Karpas-422 (cell line): ENCODE measurements around the gene RXRA. TPM values are rescaled to one million over a fixed set of nuclear protein-coding genes. Genes with fewer than 3 reads are reported as not detected.

Experiments used
- DNase-seq: peaks from one replicate; pipeline ENCODE4 v3.0.0-alpha.2; 2015
- H2AFZ ChIP-seq: fragments of 200-600 bp; sonication (generic); 2 replicates; pipeline ENCODE4 v1.6.1; 2014; ENCODE audit warnings: antibody characterized with exemption, low read length, mixed read lengths
- H3K27ac ChIP-seq: fragments of 200-600 bp; sonication (generic); 2 replicates; pipeline ENCODE4 v1.5.1; 2014; ENCODE audit warnings: mild to moderate bottlenecking, low read length, moderate library complexity
- H3K27me3 ChIP-seq: fragments of 200-600 bp; sonication (generic); 2 replicates; pipeline ENCODE4 v1.6.1; 2014; ENCODE audit warnings: low read length, mixed read lengths
- H3K36me3 ChIP-seq: fragments of 200-600 bp; sonication (generic); 2 replicates; pipeline ENCODE4 v1.6.1; 2014; ENCODE audit warnings: low read length, mixed read lengths; ENCODE audit not compliant: insufficient read depth
- H3K4me1 ChIP-seq: fragments of 200-600 bp; sonication (generic); 2 replicates; pipeline ENCODE4 v1.6.1; 2014; ENCODE audit warnings: mild to moderate bottlenecking, low read length, mixed read lengths
- H3K4me2 ChIP-seq: fragments of 200-600 bp; sonication (generic); 2 replicates; pipeline ENCODE4 v1.6.1; 2014; ENCODE audit warnings: low read length, low read depth, mild to moderate bottlenecking; ENCODE audit not compliant: poor library complexity, severe bottlenecking
- H3K4me3 ChIP-seq: fragments of 200-600 bp; sonication (generic); 2 replicates; pipeline ENCODE4 v1.5.1; 2014; ENCODE audit warnings: mild to moderate bottlenecking, antibody characterized with exemption, low read length, mixed read lengths
- H3K79me2 ChIP-seq: fragments of 200-600 bp; sonication (generic); 2 replicates; pipeline ENCODE4 v1.6.1; 2014; ENCODE audit warnings: mild to moderate bottlenecking, low read length, mixed read lengths
- H3K9ac ChIP-seq: fragments of 200-600 bp; sonication (generic); 2 replicates; pipeline ENCODE4 v1.6.0; 2014; ENCODE audit warnings: low read length
- H3K9me2 ChIP-seq: fragments of 200-600 bp; sonication (generic), shearing (Covaris generic); replicated peaks from 2 replicates; pipeline ENCODE4 v1.6.0; 2014; ENCODE audit warnings: mild to moderate bottlenecking, low read length, moderate library complexity; ENCODE audit not compliant: insufficient read depth
- H3K9me3 ChIP-seq: fragments of 300-700, 200-600 bp; sonication (generic); 2 replicates; pipeline ENCODE4 v1.6.1; 2014; ENCODE audit warnings: low read length, mixed read lengths
- H4K20me1 ChIP-seq: fragments of 200-600 bp; sonication (generic); 2 replicates; pipeline ENCODE4 v1.6.1; 2014; ENCODE audit warnings: mild to moderate bottlenecking, antibody characterized with exemption, low read length, low read depth; ENCODE audit not compliant: insufficient read depth
- total RNA-seq: library from RNA; depleted of rRNA; stranded (reverse); fragments of >200 nt; shearing (Covaris generic); gene quantifications from 2 replicates; pipeline ENCODE4 v1.2.3, GENCODE V29; 2014; ENCODE audit warnings: low replicate concordance

Gene RXRA
- total RNA-seq, 1 experiment from 2014 or later, result not detected

DNA sequence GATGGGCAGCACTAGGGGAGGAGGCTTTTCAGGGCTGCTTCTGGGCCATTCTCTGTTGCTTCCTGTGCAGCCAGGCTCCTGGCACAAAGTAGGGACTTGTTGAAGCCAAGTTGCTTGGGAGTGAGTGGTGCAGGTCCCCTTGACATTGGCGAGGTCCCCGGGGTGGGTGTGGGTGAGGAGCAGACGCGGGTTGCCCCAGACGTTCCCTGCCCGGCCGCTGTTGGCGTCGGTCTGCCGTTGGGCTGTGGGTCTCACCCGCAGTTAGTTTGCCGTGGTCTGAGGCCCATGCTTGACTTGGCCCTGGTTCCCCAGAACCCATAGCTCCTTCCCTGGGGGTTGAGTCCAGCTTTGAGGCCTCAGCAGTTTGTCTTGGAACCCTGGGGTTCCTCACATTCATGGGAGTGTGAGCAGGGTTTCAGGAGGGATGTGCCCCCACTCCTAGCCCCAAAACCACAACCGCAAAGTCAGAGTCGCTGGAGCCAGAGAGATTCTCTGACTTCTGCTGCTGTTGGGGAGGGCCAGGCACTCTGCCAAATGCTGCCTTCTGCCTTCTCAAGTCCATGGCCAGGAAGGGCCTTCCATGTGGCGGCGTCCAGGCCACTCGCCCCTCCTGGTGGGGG, 77.5 kb downstream of the RXRA start:
- Histone ChIP-seq H4K20me1 (no peaks in the 10 kb centered on the region), H3K4me2 (no peak overlapping the region), H3K9me2 (no peaks in the 10 kb centered on the region), H3K36me3 (no peaks in the 10 kb centered on the region; the same call in 1 of the 2 replicates), H2AFZ (no peak overlapping the region), H3K4me1 (peaks cover 27% of the 10 kb centered on the region), H3K27ac (no peak overlapping the region), H3K9me3 (peaks cover 6% of the 10 kb centered on the region; the same call in 1 of the 2 replicates), H3K4me3 (no peak overlapping the region), H3K27me3 (no peaks in the 10 kb centered on the region), H3K9ac (no peak overlapping the region), H3K79me2 (no peaks in the 10 kb centered on the region)
- DNase-seq, result no peak

DNA sequence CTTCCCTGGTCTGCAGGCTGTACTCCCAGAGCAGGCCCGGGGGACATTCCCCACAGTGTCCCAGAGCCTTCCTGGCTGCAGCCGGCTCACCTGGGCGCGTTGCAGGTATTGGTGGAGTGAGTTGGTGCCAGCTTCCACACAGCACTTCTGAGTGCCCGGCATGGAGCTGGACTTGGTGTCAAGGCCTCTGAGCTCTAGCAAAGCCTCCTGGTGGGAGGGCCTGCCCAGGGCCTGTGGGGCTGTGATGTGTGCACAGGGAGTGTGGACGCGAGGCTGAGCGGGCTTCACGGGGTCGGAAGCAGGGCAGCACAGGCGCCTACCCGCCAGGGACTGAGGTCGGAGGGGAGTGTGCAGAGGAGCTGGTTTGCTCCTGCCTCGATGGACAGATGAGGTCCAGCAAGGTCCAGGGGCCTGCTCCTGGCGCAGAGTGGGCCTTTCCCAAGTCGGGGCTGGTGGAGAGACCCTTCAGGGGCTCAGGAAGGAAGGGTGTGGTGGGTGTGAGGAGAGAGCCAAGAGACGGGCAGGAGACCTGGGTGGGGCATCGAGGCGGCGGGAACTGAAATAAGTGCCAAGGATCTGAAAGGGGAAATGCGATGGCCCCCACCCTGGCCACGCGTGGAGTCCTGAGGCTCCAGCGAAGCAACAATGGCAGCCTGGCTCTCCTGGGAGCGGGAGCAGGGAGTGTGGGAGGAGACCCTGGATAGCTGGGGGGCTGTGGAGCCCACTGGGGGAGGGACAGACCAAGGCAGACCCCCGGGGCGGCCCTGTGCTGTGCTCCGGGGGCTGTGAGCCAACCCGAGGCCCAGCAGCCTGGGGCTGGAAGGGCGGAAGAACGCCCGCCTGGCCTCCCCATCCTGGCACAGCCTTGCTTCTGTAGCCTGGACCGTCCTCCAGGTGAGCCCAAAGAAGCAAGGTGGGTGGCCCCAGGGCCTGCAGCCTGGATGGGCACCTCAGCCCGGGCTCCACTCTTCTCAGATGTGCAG, 78.4 kb downstream of the RXRA start:
- Histone ChIP-seq H3K79me2 (no peaks in the 10 kb centered on the region), H3K4me2 (no peak overlapping the region), H3K4me3 (no peak overlapping the region), H2AFZ (no peak overlapping the region), H3K4me1 (peaks cover 27% of the 10 kb centered on the region), H3K27ac (no peak overlapping the region), H4K20me1 (no peaks in the 10 kb centered on the region), H3K27me3 (no peaks in the 10 kb centered on the region), H3K9me2 (no peaks in the 10 kb centered on the region), H3K9me3 (no peaks in the 10 kb centered on the region; the same call in 1 of the 2 replicates), H3K9ac (no peak overlapping the region), H3K36me3 (no peaks in the 10 kb centered on the region)
- DNase-seq, result no peak

DNA sequence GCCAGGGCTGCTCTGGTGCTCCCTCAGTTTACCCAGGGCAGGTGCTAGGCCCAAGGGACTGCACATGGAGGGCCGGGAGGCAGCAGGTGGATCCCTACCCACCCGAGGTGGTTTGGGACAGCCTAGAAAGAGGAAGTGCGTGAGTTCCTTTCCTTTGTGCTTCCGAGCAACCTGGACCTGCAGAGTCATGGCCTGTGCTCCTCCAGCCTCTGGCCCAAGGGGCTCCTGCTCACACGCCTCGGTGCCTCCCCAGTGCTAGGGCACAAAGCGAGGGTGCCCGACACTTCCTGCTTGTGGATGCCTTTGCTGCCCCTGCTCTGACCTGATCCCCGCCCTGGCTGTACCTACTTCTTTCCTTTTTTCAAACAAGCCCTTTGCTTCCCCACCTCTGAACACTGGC, 79.3 kb downstream of the RXRA start:
- Histone ChIP-seq H2AFZ (no peak overlapping the region), H3K9me3 (no peaks in the 10 kb centered on the region), H3K4me1 (peaks cover 27% of the 10 kb centered on the region), H3K27ac (no peak overlapping the region), H3K4me2 (peak overlapping the region; percentile 53), H3K27me3 (no peaks in the 10 kb centered on the region), H4K20me1 (no peaks in the 10 kb centered on the region), H3K9ac (peak overlapping the region; percentile 29; the same call in 1 of the 2 replicates), H3K4me3 (no peak overlapping the region), H3K36me3 (no peaks in the 10 kb centered on the region), H3K79me2 (no peaks in the 10 kb centered on the region), H3K9me2 (no peaks in the 10 kb centered on the region)
- DNase-seq, result peak; percentile 63

DNA sequence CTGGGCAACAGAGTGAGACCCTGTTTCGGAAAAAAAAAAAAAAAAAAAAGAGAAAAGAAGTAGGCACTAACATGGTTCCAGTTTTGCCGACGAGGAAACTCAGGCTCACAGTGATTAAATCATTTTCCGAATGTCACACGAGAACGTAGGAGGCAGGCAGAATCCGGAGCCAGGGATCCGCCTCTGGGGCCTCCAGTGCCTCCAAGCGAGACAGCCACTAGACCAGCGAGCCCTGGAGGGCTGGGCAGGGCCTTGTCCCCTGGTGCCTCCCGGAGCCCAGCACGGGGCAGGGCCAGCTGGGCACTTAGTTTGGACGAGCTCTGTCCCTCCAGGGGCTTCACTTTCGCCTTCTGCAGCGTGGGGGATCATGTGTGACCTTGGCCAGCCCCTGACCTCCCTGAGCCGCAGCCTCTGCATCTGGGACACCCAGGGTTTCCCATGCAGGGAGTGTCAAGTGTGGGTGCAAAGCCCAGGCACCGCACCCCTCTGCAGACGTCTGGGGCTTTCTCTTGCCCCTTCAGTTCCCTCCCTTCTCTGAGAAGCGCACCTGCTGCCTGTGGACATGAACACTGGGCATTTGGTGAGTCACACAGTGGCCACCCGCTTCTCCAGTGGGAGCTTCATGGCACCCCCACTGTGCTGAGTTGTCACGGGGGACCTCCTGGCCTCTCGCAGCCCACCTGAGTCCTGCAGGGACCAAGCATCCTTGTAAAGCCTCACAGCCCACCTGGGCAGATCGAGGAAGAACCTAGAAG, 80.3 kb downstream of the RXRA start:
- Histone ChIP-seq H3K27ac (no peak overlapping the region), H3K4me3 (peak overlapping the region; percentile 25; the same call in 1 of the 2 replicates), H3K27me3 (no peaks in the 10 kb centered on the region), H2AFZ (peak overlapping the region; percentile 2; the same call in 1 of the 2 replicates), H3K9me3 (no peaks in the 10 kb centered on the region), H3K9ac (peak overlapping the region; percentile 38), H3K4me2 (peak overlapping the region; percentile 53), H3K4me1 (peaks cover 27% of the 10 kb centered on the region), H3K9me2 (no peaks in the 10 kb centered on the region), H3K79me2 (no peaks in the 10 kb centered on the region), H3K36me3 (no peaks in the 10 kb centered on the region), H4K20me1 (no peaks in the 10 kb centered on the region)
- no peak for DNase-seq

DNA sequence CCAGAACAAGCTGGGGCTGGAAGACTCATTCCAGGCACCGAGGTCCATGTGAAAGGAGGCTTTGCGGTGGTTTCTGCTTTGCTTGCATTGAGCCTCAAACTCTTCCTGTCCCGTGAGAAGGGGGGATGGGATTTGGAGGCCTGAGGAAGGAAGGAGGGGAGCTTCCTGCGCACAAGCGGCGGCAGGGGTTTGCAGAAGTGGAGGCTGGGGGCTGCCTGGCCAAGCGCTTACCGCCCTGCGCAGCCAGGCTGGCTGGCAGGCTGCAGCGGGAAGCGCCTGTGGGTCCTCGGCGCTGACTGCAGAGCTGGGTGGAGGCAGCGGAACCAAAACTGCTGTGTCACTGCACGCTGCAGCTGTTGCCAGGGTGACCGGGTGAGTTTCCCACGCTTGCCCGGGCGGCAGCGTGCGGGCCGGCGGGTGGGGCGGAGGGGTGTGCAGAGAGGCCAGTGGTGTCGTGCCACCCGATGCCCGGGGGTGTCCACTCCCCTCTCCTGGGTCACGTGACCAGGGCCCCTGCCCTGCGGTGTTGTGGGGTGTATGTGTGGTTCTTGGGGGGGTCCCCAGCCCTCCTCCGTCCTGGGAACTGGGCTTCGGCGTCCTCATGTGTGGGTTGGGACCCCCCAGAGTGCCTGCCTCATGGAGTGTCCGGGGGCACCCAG, 81.0 kb downstream of the RXRA start:
- Histone ChIP-seq H3K27ac (no peak overlapping the region), H2AFZ (peak overlapping the region; percentile 2; the same call in 1 of the 2 replicates), H3K4me3 (peak overlapping the region; percentile 25; the same call in 1 of the 2 replicates), H4K20me1 (no peaks in the 10 kb centered on the region), H3K9me3 (no peaks in the 10 kb centered on the region), H3K9me2 (no peaks in the 10 kb centered on the region), H3K79me2 (no peaks in the 10 kb centered on the region), H3K4me1 (peaks cover 27% of the 10 kb centered on the region), H3K4me2 (peak overlapping the region; percentile 53), H3K36me3 (no peaks in the 10 kb centered on the region), H3K27me3 (no peaks in the 10 kb centered on the region), H3K9ac (peak overlapping the region; percentile 38)
- peak; percentile 93 for DNase-seq

DNA sequence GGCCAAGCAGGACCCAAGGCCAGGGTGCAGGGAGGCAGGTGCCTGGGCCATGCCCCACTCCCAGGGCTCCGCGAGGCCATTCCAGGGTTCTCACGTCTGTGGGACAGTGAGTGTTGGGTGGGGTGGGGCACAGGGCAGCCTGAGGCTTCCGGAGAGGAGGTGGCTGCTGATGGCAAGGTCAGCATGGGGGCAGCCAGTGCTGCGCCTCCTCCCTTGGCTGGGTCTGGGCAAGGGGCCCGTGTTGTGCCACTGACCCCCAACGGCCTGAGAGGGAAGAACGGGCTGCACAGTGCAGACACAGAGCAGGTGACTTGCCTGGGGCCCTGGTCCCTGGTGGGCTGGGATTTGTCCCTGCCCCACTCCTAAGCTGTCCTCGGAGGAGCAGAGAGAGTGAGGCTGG, 82.1 kb downstream of the RXRA start:
- H3K4me3 ChIP-seq, result no peak overlapping the region
- no peak overlapping the region for H3K4me2 ChIP-seq
- no peaks in the 10 kb centered on the region for H3K27me3 ChIP-seq
- H3K36me3 ChIP-seq, result no peaks in the 10 kb centered on the region
- no peaks in the 10 kb centered on the region for H3K9me3 ChIP-seq
- peaks cover 27% of the 10 kb centered on the region for H3K4me1 ChIP-seq
- no peak overlapping the region for H3K9ac ChIP-seq
- no peaks in the 10 kb centered on the region for H4K20me1 ChIP-seq
- DNase-seq, result no peak
- H2AFZ ChIP-seq, result no peak overlapping the region
- no peak overlapping the region for H3K27ac ChIP-seq
- H3K79me2 ChIP-seq, result no peaks in the 10 kb centered on the region
- no peaks in the 10 kb centered on the region for H3K9me2 ChIP-seq

DNA sequence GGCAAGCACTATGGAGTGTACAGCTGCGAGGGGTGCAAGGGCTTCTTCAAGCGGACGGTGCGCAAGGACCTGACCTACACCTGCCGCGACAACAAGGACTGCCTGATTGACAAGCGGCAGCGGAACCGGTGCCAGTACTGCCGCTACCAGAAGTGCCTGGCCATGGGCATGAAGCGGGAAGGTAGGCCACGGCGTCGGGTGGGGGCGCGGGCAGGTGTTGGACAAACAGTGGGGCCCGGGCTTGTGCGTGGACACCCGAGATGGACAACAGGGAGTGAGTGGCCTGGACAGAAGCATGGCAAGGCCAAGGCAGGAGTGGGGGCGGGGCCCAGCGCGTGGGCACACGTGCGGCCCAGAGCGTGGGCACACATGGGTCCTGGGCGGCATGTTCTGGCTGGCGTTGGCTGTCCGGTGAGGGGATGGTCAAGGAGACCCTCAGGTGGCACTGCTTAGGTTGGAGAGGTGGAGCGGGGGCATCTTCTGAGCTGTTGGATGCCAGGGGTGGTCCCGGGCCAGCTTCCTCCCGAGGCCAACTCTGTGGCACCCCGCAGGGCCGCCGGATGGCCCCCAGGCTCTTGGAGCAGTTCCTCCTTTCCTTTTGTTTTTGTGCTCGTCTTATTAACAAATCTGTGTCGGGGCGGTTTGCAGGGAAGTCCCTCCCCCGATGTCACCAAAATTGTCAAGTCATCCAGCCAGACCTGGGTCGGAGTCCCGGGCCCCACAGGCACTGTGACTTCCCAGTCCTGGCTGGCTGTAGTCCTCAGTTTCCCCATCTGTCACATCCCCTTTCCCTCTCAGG, 82.9 kb downstream of the RXRA start:
- H2AFZ ChIP-seq, result no peak overlapping the region
- no peaks in the 10 kb centered on the region for H4K20me1 ChIP-seq
- peaks cover 27% of the 10 kb centered on the region for H3K4me1 ChIP-seq
- H3K4me3 ChIP-seq, result no peak overlapping the region
- H3K9me2 ChIP-seq, result no peaks in the 10 kb centered on the region
- H3K9ac ChIP-seq, result no peak overlapping the region
- no peaks in the 10 kb centered on the region for H3K36me3 ChIP-seq
- H3K79me2 ChIP-seq, result no peaks in the 10 kb centered on the region
- no peaks in the 10 kb centered on the region for H3K9me3 ChIP-seq
- H3K27me3 ChIP-seq, result no peaks in the 10 kb centered on the region
- no peak overlapping the region for H3K4me2 ChIP-seq
- no peak overlapping the region for H3K27ac ChIP-seq
- DNase-seq, result no peak
